Body of pancreas (tissue), 4 donors: ENCODE data around the gene LPP. TPM values are rescaled to one million over a fixed set of nuclear protein-coding genes. Genes with fewer than 3 reads are reported as not detected.

ENCODE experiments used
- ATAC-seq: fragments of 150-250 bp; one replicate; pipeline ENCODE4 v1.9.1; 2016
- DNase-seq, 4 donors: peaks; one replicate each; pipeline ENCODE4 v3.0.0-alpha.2; 2019
- H3K27ac ChIP-seq, 4 donors: fragments of 200-600 bp; sonication (generic); 1 replicate in 3 of 4; 2 replicates in 1 of 4; pipeline versions ENCODE4 v1.5.1 to v1.6.1; 2016 to 2019; ENCODE audit warnings: mild to moderate bottlenecking in 1 of 4, mixed read lengths in 1 of 4, moderate library complexity in 1 of 4
- H3K27me3 ChIP-seq, 2 donors: fragments of 200-600 bp; sonication (generic); one replicate each; pipeline ENCODE4 v1.6.0; 2016; ENCODE audit warnings: mild to moderate bottlenecking in 1 of 2
- H3K36me3 ChIP-seq, 2 donors: fragments of 200-600 bp; sonication (generic); replicated peaks in 1 of 2; 2 replicates each; pipeline ENCODE4 v1.5.1; 2016; ENCODE audit warnings: low read depth in 2 of 2; ENCODE audit not compliant: insufficient read depth in 1 of 2
- H3K4me1 ChIP-seq: fragments of 200-600 bp; sonication (generic); one replicate; pipeline ENCODE4 v1.6.0; 2016
- H3K4me3 ChIP-seq, 2 donors: fragments of 200-600 bp; sonication (generic); 1 replicate in 1 of 2; 2 replicates in 1 of 2; pipeline ENCODE4 v1.5.1; 2016 to 2019
- H3K9me3 ChIP-seq, 3 donors: fragments of 200-600 bp; sonication (generic); 1 replicate in 2 of 3; 2 replicates in 1 of 3; pipeline ENCODE4 v1.5.1; 2016
- CTCF ChIP-seq, 7 experiments: fragments of 450-650 bp in 4 of 7; fragments of 200-600 bp in 3 of 7; sonication (generic) in 3 of 7; IDR thresholded peaks; one replicate each; pipeline ENCODE4 v1.5.1; 2016 to 2019; ENCODE audit warnings: antibody characterized with exemption in 7 of 7
- POLR2A ChIP-seq, 3 donors: fragments of 450-650 bp; IDR thresholded peaks; one replicate each; pipeline ENCODE4 v1.6.1; 2016; ENCODE audit warnings: antibody characterized with exemption in 3 of 3, mild to moderate bottlenecking in 2 of 3
- WGBS, 2 donors: methylation state at CpG; one replicate each; pipeline ENCODE4 v1.1.5; 2017; 5-methylcytosine and 5-hydroxymethylcytosine counted together
- intact Hi-C: fragments of 100-400 bp; cut with DNase I; formaldehyde crosslinking; loops from one replicate; pipeline ENCODE4 v1.15.1; 2023
- total RNA-seq, 2 donors: library from RNA; depleted of rRNA; stranded (reverse); fragments of >200 nt; gene quantifications; one replicate each; pipeline ENCODE4 v1.1.0, GENCODE V29; 2016

LPP gene
- total RNA-seq, 2 donors from 2014 or later = 60.6 to 65.1 TPM

- H3K27ac ChIP-seq = no peak overlapping the region
- H3K4me3 ChIP-seq = no peak overlapping the region
- no peak for DNase-seq
- H3K36me3 ChIP-seq = no peaks in the 10 kb centered on the region
- no peaks in the 10 kb centered on the region for H3K9me3 ChIP-seq
- H3K4me1 ChIP-seq = peaks cover 26% of the 10 kb centered on the region
- intact Hi-C loops = no loop called here
- WGBS, 2 donors = 68 to 72% methylated on average over 2 of the region's 2 CpGs
- H3K27me3 ChIP-seq = no peaks in the 10 kb centered on the region
- TF ChIP-seq CTCF (IDR thresholded peaks at IDR 0.05) (no peak), POLR2A (IDR thresholded peaks at IDR 0.05) (no peak)
- no peak for ATAC-seq
Measured at GRCh38 chr3:188686324-188686723, 532.4 kb downstream of the LPP start.

- Histone ChIP-seq H3K27me3 (no peaks in the 10 kb centered on the region), H3K9me3 (no peaks in the 10 kb centered on the region), H3K4me3 (no peak overlapping the region), H3K27ac (no peak overlapping the region), H3K36me3 (no peaks in the 10 kb centered on the region), H3K4me1 (peaks cover 26% of the 10 kb centered on the region)
- TF ChIP-seq POLR2A (IDR thresholded peaks at IDR 0.05) (no peak), CTCF (IDR thresholded peaks at IDR 0.05) (no peak)
- ATAC-seq (no peak), DNase-seq (peak in 1 of 4 donors; percentile 16)
- intact Hi-C loops = no loop called here
- 76 to 85% methylated on average over 3 of the region's 3 CpGs for WGBS, 2 donors
Measured at GRCh38 chr3:188687389-188687788, 533.4 kb downstream of the LPP start.

- WGBS, 2 donors = 30 to 39% methylated on average over 2 of the region's 2 CpGs
- no peaks in the 10 kb centered on the region for H3K36me3 ChIP-seq
- H3K4me1 ChIP-seq = peaks cover 23% of the 10 kb centered on the region
- no peaks in the 10 kb centered on the region for H3K27me3 ChIP-seq
- ATAC-seq (peak; percentile 78), DNase-seq (peak in 2 of 4 donors; percentile 13 to 22)
- H3K27ac ChIP-seq = peak overlapping the region in 2 of 4 donors; percentile 24 to 45
- H3K9me3 ChIP-seq = no peaks in the 10 kb centered on the region
- no peak for TF ChIP-seq CTCF (IDR thresholded peaks at IDR 0.05)
- TF ChIP-seq POLR2A (IDR thresholded peaks at IDR 0.05) = no peak
- no peak overlapping the region for H3K4me3 ChIP-seq
- intact Hi-C loops = no loop called here
Measured at GRCh38 chr3:188689101-188689574, 535.2 kb downstream of the LPP start.

GRCh38 chr3:188690064-188690463 is 536.1 kb downstream of the LPP start:
- peak in 1 of 4 donors; percentile 14 for DNase-seq
- H3K36me3 ChIP-seq = no peaks in the 10 kb centered on the region
- peak; percentile 36 for ATAC-seq
- H3K27ac ChIP-seq = no peak overlapping the region
- WGBS, 2 donors = 54 to 67% methylated on average over 5 of the region's 5 CpGs
- no peak overlapping the region for H3K4me3 ChIP-seq
- peaks cover 21% of the 10 kb centered on the region for H3K4me1 ChIP-seq
- TF ChIP-seq CTCF (IDR thresholded peaks at IDR 0.05) (no peak), POLR2A (IDR thresholded peaks at IDR 0.05) (no peak)
- H3K9me3 ChIP-seq = no peaks in the 10 kb centered on the region
- intact Hi-C loops = no loop called here
- H3K27me3 ChIP-seq = no peaks in the 10 kb centered on the region

GRCh38 chr3:188691004-188691403 is 537.0 kb downstream of the LPP start:
- 19 to 26% methylated on average over 1 of the region's 1 CpG for WGBS, 2 donors
- Histone ChIP-seq H3K27ac (no peak overlapping the region), H3K4me3 (no peak overlapping the region), H3K9me3 (no peaks in the 10 kb centered on the region), H3K4me1 (peaks cover 19% of the 10 kb centered on the region), H3K27me3 (no peaks in the 10 kb centered on the region), H3K36me3 (no peaks in the 10 kb centered on the region)
- ATAC-seq (peak; percentile 35), DNase-seq (no peak)
- intact Hi-C loops = no loop called here
- TF ChIP-seq CTCF (IDR thresholded peaks at IDR 0.05) (no peak), POLR2A (IDR thresholded peaks at IDR 0.05) (no peak)
